GM12878 (cell line): ENCODE measurements around the gene TRERF1. TPM values are rescaled to one million over a fixed set of nuclear protein-coding genes. Genes with fewer than 3 reads are reported as not detected.
A peak's percentile ranks its signal among the peaks of the same experiment; 100 is the strongest.

Experiments used
- ATAC-seq: fragments of 200-7000 bp; cut with Tn5 transposase; 3 replicates; pipeline ENCODE4 v1.9.1; 2020; ENCODE audit warnings: mild to moderate bottlenecking, moderate library complexity
- BruUV-seq: library from RNA; stranded (reverse); fragments of 400-500 nt; replicated peaks from 2 replicates; lab custom pipeline; 2021; lab: Mats Ljungman, UMichigan
- CTCF ChIA-PET: fragments of 300-600 bp; sonication (Branson Sonifier 250); formaldehyde crosslinking; extraction: SDS; loops from one replicate; lab custom pipeline; 2021; ENCODE audit warnings: inconsistent platforms; lab: Yijun Ruan, JAX
- POLR2A ChIA-PET: fragments of 350-600 bp; formaldehyde crosslinking; extraction: SDS; loops from one replicate; lab custom pipeline; 2021; ENCODE audit warnings: inconsistent platforms; lab: Charles Lee
- RAD21 ChIA-PET: fragments of 300-600 bp; sonication (Branson Sonifier 250); formaldehyde crosslinking; loops from one replicate; lab custom pipeline; 2023; ENCODE audit warnings: antibody characterized with exemption; ENCODE audit not compliant: unreplicated experiment; lab: Charles Lee
- SMC1A ChIA-PET: fragments of 300-600 bp; sonication (Branson Sonifier 250); formaldehyde crosslinking; loops from one replicate; lab custom pipeline; 2023; ENCODE audit not compliant: unreplicated experiment, uncharacterized antibody; lab: Charles Lee
- DNase-seq: peaks from one replicate; pipeline ENCODE4 v3.0.0-alpha.2; 2011; ENCODE audit warnings: low read depth, low spot score
- FAIRE-seq: peaks from 3 replicates; lab custom pipeline; 2011; peaks lifted over from hg19 to GRCh38; lab: Jason Lieb, UNC
- H2AFZ ChIP-seq: 2 replicates; pipeline ENCODE4 v1.6.0; 2011; ENCODE audit warnings: low read depth, low read length, control low read depth; ENCODE audit not compliant: control insufficient read depth
- H3K27ac ChIP-seq: 2 replicates; pipeline ENCODE4 v1.5.1; 2011; ENCODE audit warnings: control low read depth; ENCODE audit not compliant: control insufficient read depth, insufficient read depth
- H3K27me3 ChIP-seq, 2 experiments: replicated peaks in 1 of 2; 2 replicates each; pipeline versions ENCODE4 v1.6.0 to v1.6.1; 2011; ENCODE audit warnings: low read length in 1 of 2; ENCODE audit not compliant: control insufficient read depth in 2 of 2, insufficient read depth in 2 of 2
- H3K36me3 ChIP-seq, 2 experiments: 2 replicates each; pipeline ENCODE4 v1.5.1; 2011; ENCODE audit warnings: low read length in 1 of 2; ENCODE audit not compliant: control insufficient read depth in 2 of 2, insufficient read depth in 2 of 2
- H3K4me1 ChIP-seq: 2 replicates; pipeline ENCODE4 v1.6.1; 2011; ENCODE audit warnings: mild to moderate bottlenecking, low read length, moderate library complexity, mixed read lengths; ENCODE audit not compliant: control insufficient read depth, insufficient read depth
- H3K4me2 ChIP-seq: 2 replicates; pipeline ENCODE4 v1.6.0; 2011; ENCODE audit warnings: control low read depth; ENCODE audit not compliant: control insufficient read depth, insufficient read depth
- H3K4me3 ChIP-seq: fragments of 200-600 bp; sonication (generic); 2 replicates; pipeline ENCODE4 v1.5.1; 2016
- H3K79me2 ChIP-seq: 2 replicates; pipeline ENCODE4 v1.6.0; 2011; ENCODE audit warnings: low read length; ENCODE audit not compliant: control insufficient read depth, insufficient read depth
- H3K9ac ChIP-seq: 2 replicates; pipeline ENCODE4 v1.8.0; 2011; ENCODE audit warnings: low read length, control low read depth, mixed read lengths; ENCODE audit not compliant: control insufficient read depth, insufficient read depth
- H3K9me3 ChIP-seq: replicated peaks from 3 replicates; pipeline ENCODE4 v1.5.1; 2011; ENCODE audit warnings: mild to moderate bottlenecking, low read length; ENCODE audit not compliant: control insufficient read depth, insufficient read depth
- H4K20me1 ChIP-seq: 2 replicates; pipeline ENCODE4 v1.6.0; 2011; ENCODE audit not compliant: control insufficient read depth, insufficient read depth
- CUX1 ChIP-seq: IDR thresholded peaks from 2 replicates; pipeline ENCODE4 v1.6.1; 2012; ENCODE audit warnings: improper control_type of control experiment, low read depth, low read length; ENCODE audit not compliant: insufficient replicate concordance
- FOXK2 ChIP-seq: fragments of 450-650 bp; IDR thresholded peaks from 2 replicates; pipeline ENCODE4 v1.6.1; 2017; ENCODE audit warnings: mild to moderate bottlenecking, moderate library complexity
- MAX ChIP-seq: IDR thresholded peaks from 2 replicates; pipeline ENCODE4 v1.6.1; 2012; ENCODE audit warnings: low read depth, low read length, improper control_type of control experiment
- MEF2A ChIP-seq: IDR thresholded peaks from 2 replicates; pipeline ENCODE4 v1.6.1; 2011; ENCODE audit warnings: low read depth, mild to moderate bottlenecking, low read length, moderate library complexity; ENCODE audit not compliant: insufficient read depth
- MEF2B ChIP-seq: fragments of 450-650 bp; IDR thresholded peaks from 2 replicates; pipeline ENCODE4 v1.6.1; 2018; ENCODE audit warnings: mild to moderate bottlenecking, moderate library complexity; ENCODE audit not compliant: partially characterized antibody, poor library complexity, severe bottlenecking
- MLLT1 ChIP-seq: fragments of 450-650 bp; IDR thresholded peaks from 2 replicates; pipeline ENCODE4 v1.6.1; 2016; ENCODE audit warnings: mild to moderate bottlenecking
- NR2C2 ChIP-seq: IDR thresholded peaks from 2 replicates; pipeline ENCODE4 v1.6.1; 2011; ENCODE audit warnings: borderline replicate concordance, low read depth; ENCODE audit not compliant: control insufficient read depth, insufficient read length
- RCOR1 ChIP-seq: conservative IDR thresholded peaks from 2 replicates; pipeline ENCODE4 v1.6.1; 2012; ENCODE audit warnings: low read depth, low read length, improper control_type of control experiment
- TAF1 ChIP-seq: IDR thresholded peaks from 2 replicates; pipeline ENCODE4 v1.6.1; 2011; ENCODE audit warnings: mild to moderate bottlenecking, low read depth, low read length, borderline replicate concordance
- WGBS: methylation state at CpG from one replicate; pipeline ENCODE4 v1.1.6; 2016; ENCODE audit warnings: low lambda C conversion rate; ENCODE audit not compliant: insufficient replicate concordance, insufficient coverage; ENCODE audit errors: missing lambda C conversion rate; 5-methylcytosine and 5-hydroxymethylcytosine counted together
- in situ Hi-C: fragments of 300-500 bp; cut with MboI; formaldehyde crosslinking; loops from 9 replicates; pipeline ENCODE4 v1.14.3; 2018; ENCODE audit warnings: mixed read lengths
- intact Hi-C: fragments of 100-400 bp; cut with micrococcal nuclease; formaldehyde crosslinking; loops from one replicate; pipeline ENCODE4 v1.14.2; 2022; ENCODE audit not compliant: unreplicated experiment
- polyA plus RNA-seq, 11 experiments: library from polyadenylated mRNA; depleted of rRNA in 4 of 11; unstranded in 6 of 11; stranded (reverse) in 5 of 11; fragments of >200 nt; fragmentation: Nextera tagmentation in 4 of 11; fragmentation: Illumina TruSeq in 1 of 11; extraction: Ambion mirVana in 4 of 11; extraction: Trizol in 1 of 11; gene quantifications; 1 replicate in 1 of 11; 2 replicates in 10 of 11; pipeline versions ENCODE4 v1.2.1 to v1.2.3, GENCODE V29; 2011 to 2016; ENCODE audit warnings: inconsistent platforms in 2 of 11, missing spikeins in 2 of 11, low read depth in 1 of 11
- total RNA-seq, 4 experiments: library from RNA; depleted of rRNA in 3 of 4; stranded (reverse); fragments of >200 nt in 3 of 4; fragmentation: Illumina TruSeq in 1 of 4; extraction: Trizol in 1 of 4; gene quantifications; 2 replicates each; pipeline versions ENCODE4 v1.2.1 to v1.2.3, GENCODE V29; 2013 to 2021
- TF ChIP-seq, protein P1 (sequence below): IDR thresholded peaks from 2 replicates; pipeline ENCODE4 v1.6.1; 2011; ENCODE audit warnings: mild to moderate bottlenecking, low read depth, low read length, moderate library complexity; ENCODE audit not compliant: insufficient replicate concordance
- TF ChIP-seq, protein P2 (sequence below): fragments of 150-350 bp; IDR thresholded peaks from 2 replicates; pipeline ENCODE4 v1.6.1; 2016; ENCODE audit warnings: low read depth, low read length

Gene TRERF1
- total and polyA plus RNA-seq, 10 of the 15 experiments (the other 5 are each of a cell fraction or from before 2014, with no cell fraction given): 2.2 to 19.4 (median 7.2) TPM

- Histone ChIP-seq H3K4me3 (no peak overlapping the region), H3K9me3 (no peaks in the 10 kb centered on the region; the same call in 2 of the 3 replicates), H3K36me3 (no peaks in the 10 kb centered on the region), H2AFZ (peak overlapping the region; percentile 29; the same call in 1 of the 2 replicates), H3K27me3 (no peaks in the 10 kb centered on the region), H3K27ac (peak overlapping the region; percentile 82), H4K20me1 (no peaks in the 10 kb centered on the region), H3K9ac (no peak overlapping the region; the same call in 1 of the 2 replicates), H3K4me2 (peak overlapping the region; percentile 85), H3K4me1 (peaks cover 69% of the 10 kb centered on the region), H3K79me2 (peaks cover 11% of the 10 kb centered on the region)
- 15% methylated on average over 2 of the region's 2 CpGs for WGBS
- RAD21 ChIA-PET: interaction anchor here (1.0 to 5.1 kb wide), 3 partner anchors 20 to 178 kb away, joined by 3 to 54 read pairs (median 4); no protein-coding TSS in a partner anchor
- intact Hi-C loops: loop anchor here (5.0 kb wide), 1 partner anchor 83 kb away; the partner anchor contains the start of gene TRERF1
- BruUV-seq: no TSS peak
- POLR2A ChIA-PET: no interaction called here
- FAIRE-seq (no peak), DNase-seq (no peak), ATAC-seq (peak; percentile 42)
- SMC1A ChIA-PET: interaction anchor here (4.5 kb wide), 1 partner anchor 21 kb away, joined by 65 read pairs; no protein-coding TSS in a partner anchor
- CTCF ChIA-PET: no interaction called here
- in situ Hi-C loops: no loop called here
- TF ChIP-seq, protein P1, sequence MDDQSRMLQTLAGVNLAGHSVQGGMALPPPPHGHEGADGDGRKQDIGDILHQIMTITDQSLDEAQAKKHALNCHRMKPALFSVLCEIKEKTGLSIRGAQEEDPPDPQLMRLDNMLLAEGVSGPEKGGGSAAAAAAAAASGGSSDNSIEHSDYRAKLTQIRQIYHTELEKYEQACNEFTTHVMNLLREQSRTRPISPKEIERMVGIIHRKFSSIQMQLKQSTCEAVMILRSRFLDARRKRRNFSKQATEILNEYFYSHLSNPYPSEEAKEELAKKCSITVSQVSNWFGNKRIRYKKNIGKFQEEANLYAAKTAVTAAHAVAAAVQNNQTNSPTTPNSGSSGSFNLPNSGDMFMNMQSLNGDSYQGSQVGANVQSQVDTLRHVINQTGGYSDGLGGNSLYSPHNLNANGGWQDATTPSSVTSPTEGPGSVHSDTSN: no peak
- TF ChIP-seq MAX (no peak), RCOR1 (no peak), MEF2B (no peak), TAF1 (no peak), NR2C2 (no peak), MLLT1 (no peak), FOXK2 (no peak), MEF2A (no peak), CUX1 (no peak)
- TF ChIP-seq, protein P2, sequence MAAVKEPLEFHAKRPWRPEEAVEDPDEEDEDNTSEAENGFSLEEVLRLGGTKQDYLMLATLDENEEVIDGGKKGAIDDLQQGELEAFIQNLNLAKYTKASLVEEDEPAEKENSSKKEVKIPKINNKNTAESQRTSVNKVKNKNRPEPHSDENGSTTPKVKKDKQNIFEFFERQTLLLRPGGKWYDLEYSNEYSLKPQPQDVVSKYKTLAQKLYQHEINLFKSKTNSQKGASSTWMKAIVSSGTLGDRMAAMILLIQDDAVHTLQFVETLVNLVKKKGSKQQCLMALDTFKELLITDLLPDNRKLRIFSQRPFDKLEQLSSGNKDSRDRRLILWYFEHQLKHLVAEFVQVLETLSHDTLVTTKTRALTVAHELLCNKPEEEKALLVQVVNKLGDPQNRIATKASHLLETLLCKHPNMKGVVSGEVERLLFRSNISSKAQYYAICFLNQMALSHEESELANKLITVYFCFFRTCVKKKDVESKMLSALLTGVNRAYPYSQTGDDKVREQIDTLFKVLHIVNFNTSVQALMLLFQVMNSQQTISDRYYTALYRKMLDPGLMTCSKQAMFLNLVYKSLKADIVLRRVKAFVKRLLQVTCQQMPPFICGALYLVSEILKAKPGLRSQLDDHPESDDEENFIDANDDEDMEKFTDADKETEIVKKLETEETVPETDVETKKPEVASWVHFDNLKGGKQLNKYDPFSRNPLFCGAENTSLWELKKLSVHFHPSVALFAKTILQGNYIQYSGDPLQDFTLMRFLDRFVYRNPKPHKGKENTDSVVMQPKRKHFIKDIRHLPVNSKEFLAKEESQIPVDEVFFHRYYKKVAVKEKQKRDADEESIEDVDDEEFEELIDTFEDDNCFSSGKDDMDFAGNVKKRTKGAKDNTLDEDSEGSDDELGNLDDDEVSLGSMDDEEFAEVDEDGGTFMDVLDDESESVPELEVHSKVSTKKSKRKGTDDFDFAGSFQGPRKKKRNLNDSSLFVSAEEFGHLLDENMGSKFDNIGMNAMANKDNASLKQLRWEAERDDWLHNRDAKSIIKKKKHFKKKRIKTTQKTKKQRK: no peak
These were observed 82.2 kb downstream of the TRERF1 start for GRCh38 chr6:42369568-42369967.
